HG03108 (cell line): Measurements from ENCODE around the gene ATRN.
"Not testable (repeated sequence)": the region's sequence is repeated elsewhere in the genome, so short reads cannot be mapped to it uniquely, and the experiment has no call there.

Experiments used
- ATAC-seq: cut with Tn5 transposase; IDR thresholded peaks from one replicate; pipeline ENCODE4 v1.9.1; 2021; ENCODE audit warnings: moderate library complexity; ENCODE audit not compliant: unreplicated experiment

ATRN gene

GRCh38 chr20:3514012-3514642, 43.3 kb downstream of the ATRN start:
- no peak for ATAC-seq

GRCh38 chr20:3515379-3516170, 44.8 kb downstream of the ATRN start:
- ATAC-seq = no peak

- ATAC-seq = no peak
These were observed 51.3 kb downstream of the ATRN start for GRCh38 chr20:3521852-3522740.

GRCh38 chr20:3524696-3525095, 53.9 kb downstream of the ATRN start:
- not testable (repeated sequence) for ATAC-seq

- ATAC-seq = no peak
These were observed 61.3 kb downstream of the ATRN start for GRCh38 chr20:3532089-3532615.

GRCh38 chr20:3537733-3538132, 66.9 kb downstream of the ATRN start:
- ATAC-seq = not testable (repeated sequence)

GRCh38 chr20:3539311-3540107, 68.7 kb downstream of the ATRN start:
- no peak for ATAC-seq

- ATAC-seq = no peak
These were observed 71.3 kb downstream of the ATRN start for GRCh38 chr20:3541887-3542721.

GRCh38 chr20:3543901-3544507, 73.2 kb downstream of the ATRN start:
- ATAC-seq = no peak

- no peak for ATAC-seq
These were observed 74.6 kb downstream of the ATRN start for GRCh38 chr20:3545401-3545925.

- no peak for ATAC-seq
These were observed 77.1 kb downstream of the ATRN start for GRCh38 chr20:3547906-3548305.

GRCh38 chr20:3550837-3551236, 80.0 kb downstream of the ATRN start:
- ATAC-seq = no peak

- ATAC-seq = no peak
These were observed 81.0 kb downstream of the ATRN start for GRCh38 chr20:3551681-3552434.

GRCh38 chr20:3553663-3554062, 82.8 kb downstream of the ATRN start:
- ATAC-seq = no peak

GRCh38 chr20:3557237-3557785, 86.5 kb downstream of the ATRN start:
- ATAC-seq = no peak

- ATAC-seq = no peak
These were observed 88.4 kb downstream of the ATRN start for GRCh38 chr20:3559231-3559630.

- no peak for ATAC-seq
These were observed 88.8 kb downstream of the ATRN start for GRCh38 chr20:3559637-3560036.

- ATAC-seq = no peak
These were observed 89.3 kb downstream of the ATRN start for GRCh38 chr20:3560162-3560561.
